Neuronal stem cell (in vitro differentiated cells): ENCODE measurements around the gene PRTG.

Source experiments
- DNase-seq: peaks from one replicate; pipeline ENCODE4 v3.0.0-alpha.2; 2013; ENCODE audit warnings: low spot score
- H2AFZ ChIP-seq: one replicate; pipeline ENCODE4 v1.6.1; 2013; ENCODE audit warnings: mild to moderate bottlenecking, low read length, inconsistent platforms
- H2AK5ac ChIP-seq: 2 replicates; pipeline ENCODE4 v1.6.1; 2013; ENCODE audit warnings: low read depth, mild to moderate bottlenecking, inconsistent platforms, low read length, moderate library complexity, mixed read lengths
- H2BK120ac ChIP-seq: 2 replicates; pipeline ENCODE4 v1.6.1; 2013; ENCODE audit warnings: low read depth, mild to moderate bottlenecking, inconsistent platforms, low read length, moderate library complexity, mixed read lengths
- H2BK12ac ChIP-seq: one replicate; pipeline ENCODE4 v1.6.1; 2013; ENCODE audit warnings: low read length, inconsistent platforms
- H2BK15ac ChIP-seq: 2 replicates; pipeline ENCODE4 v1.6.1; 2013; ENCODE audit warnings: mild to moderate bottlenecking, low read length, inconsistent platforms, mixed read lengths
- H2BK5ac ChIP-seq: one replicate; pipeline ENCODE4 v1.6.1; 2013; ENCODE audit warnings: inconsistent platforms, mild to moderate bottlenecking, low read length, moderate library complexity
- H3K14ac ChIP-seq: one replicate; pipeline ENCODE4 v1.6.1; 2013; ENCODE audit warnings: low read length, inconsistent platforms
- H3K18ac ChIP-seq: 2 replicates; pipeline ENCODE4 v1.6.1; 2013; ENCODE audit warnings: low read length, inconsistent platforms
- H3K23ac ChIP-seq: 2 replicates; pipeline ENCODE4 v1.6.1; 2013; ENCODE audit warnings: low read depth, mild to moderate bottlenecking, mixed read lengths, low read length, inconsistent platforms; ENCODE audit not compliant: poor library complexity
- H3K27ac ChIP-seq: replicated peaks from 3 replicates; pipeline ENCODE4 v1.5.1; 2013; ENCODE audit warnings: low read length, inconsistent platforms
- H3K27me3 ChIP-seq, 3 experiments: 2 replicates each; pipeline ENCODE4 v1.6.1; 2013; ENCODE audit warnings: low read length in 3 of 3, mild to moderate bottlenecking in 2 of 3, inconsistent platforms in 1 of 3, low read depth in 1 of 3, mixed read lengths in 1 of 3, moderate library complexity in 1 of 3; ENCODE audit not compliant: control insufficient read depth in 3 of 3, insufficient read depth in 3 of 3
- H3K36me3 ChIP-seq, 2 donors: replicated peaks in 1 of 2; 2 replicates each; pipeline ENCODE4 v1.6.1; 2013; ENCODE audit warnings: low read length in 2 of 2; ENCODE audit not compliant: control insufficient read depth in 2 of 2, insufficient read depth in 2 of 2
- H3K4ac ChIP-seq: 2 replicates; pipeline ENCODE4 v1.6.1; 2013; ENCODE audit warnings: inconsistent platforms, mild to moderate bottlenecking, low read length, moderate library complexity
- H3K4me1 ChIP-seq, 2 donors: 1 replicate in 1 of 2; 2 replicates in 1 of 2; pipeline ENCODE4 v1.6.1; 2013; ENCODE audit warnings: low read length in 2 of 2, low read depth in 1 of 2; ENCODE audit not compliant: control insufficient read depth in 2 of 2, insufficient read depth in 1 of 2
- H3K4me2 ChIP-seq: one replicate; pipeline ENCODE4 v1.6.1; 2013; ENCODE audit warnings: mild to moderate bottlenecking, low read length, inconsistent platforms; ENCODE audit not compliant: insufficient read depth, poor library complexity, severe bottlenecking
- H3K4me3 ChIP-seq, 2 donors: 2 replicates each; pipeline ENCODE4 v1.5.1; 2013; ENCODE audit warnings: low read length in 2 of 2, mild to moderate bottlenecking in 2 of 2, inconsistent platforms in 1 of 2, moderate library complexity in 1 of 2
- H3K79me1 ChIP-seq: one replicate; pipeline ENCODE4 v1.6.1; 2013; ENCODE audit warnings: low read depth, mild to moderate bottlenecking, inconsistent platforms, low read length, moderate library complexity
- H3K9ac ChIP-seq: one replicate; pipeline ENCODE4 v1.6.1; 2013; ENCODE audit warnings: mild to moderate bottlenecking, low read depth, low read length, inconsistent platforms; ENCODE audit not compliant: poor library complexity
- H3K9me3 ChIP-seq, 2 donors: replicated peaks in 1 of 2; 2 replicates each; pipeline versions ENCODE3 to v1.6.1; 2013; ENCODE audit warnings: low read length in 2 of 2, mild to moderate bottlenecking in 2 of 2, inconsistent platforms in 1 of 2, low read depth in 1 of 2, mixed read lengths in 1 of 2, moderate library complexity in 1 of 2; ENCODE audit not compliant: control insufficient read depth in 2 of 2, insufficient read depth in 1 of 2
- H4K8ac ChIP-seq: one replicate; pipeline ENCODE4 v1.6.1; 2013; ENCODE audit warnings: low read depth, mild to moderate bottlenecking, inconsistent platforms, low read length, moderate library complexity
- H4K91ac ChIP-seq: one replicate; pipeline ENCODE4 v1.6.1; 2013; ENCODE audit warnings: low read length, low read depth, mild to moderate bottlenecking, inconsistent platforms; ENCODE audit not compliant: poor library complexity
- WGBS, 2 donors: extraction: QIAGEN DNeasy Blood & Tissue Kit; methylation state at CpG; one replicate each; pipeline ENCODE4 v1.1.7; 2013; ENCODE audit warnings: missing lambda C conversion rate in 2 of 2, mixed read lengths in 1 of 2; ENCODE audit not compliant: insufficient read length in 2 of 2, insufficient replicate concordance in 1 of 2; ENCODE audit errors: extremely low coverage in 2 of 2; 5-methylcytosine and 5-hydroxymethylcytosine counted together

The PRTG gene

GRCh38 chr15:55707518-55707917 lies 35.4 kb downstream of the PRTG start:
- no peak overlapping the region for H3K4me2 ChIP-seq
- H3K4me1 ChIP-seq = peaks cover 17 to 47% of the 10 kb centered on the region in 2 donors
- H3K18ac ChIP-seq = no peak overlapping the region
- H3K79me1 ChIP-seq = no peaks in the 10 kb centered on the region
- no peak for DNase-seq
- H4K91ac ChIP-seq = no peak overlapping the region
- no peak overlapping the region for H2BK15ac ChIP-seq
- H4K8ac ChIP-seq = no peak overlapping the region
- H3K27me3 ChIP-seq = no peaks in the 10 kb centered on the region
- peaks cover 0 to 18% of the 10 kb centered on the region in 2 donors for H3K9me3 ChIP-seq
- H2BK5ac ChIP-seq = no peak overlapping the region
- no peak overlapping the region for H2BK12ac ChIP-seq
- H3K23ac ChIP-seq = no peak overlapping the region
- no peak overlapping the region for H3K4ac ChIP-seq
- no peak overlapping the region for H3K27ac ChIP-seq
- no peak overlapping the region for H3K14ac ChIP-seq
- no peak overlapping the region for H2AFZ ChIP-seq
- no peak overlapping the region for H3K4me3 ChIP-seq
- no peak overlapping the region for H2AK5ac ChIP-seq
- no CpG with 5 or more reads among the region's 3 CpGs for WGBS, 2 donors
- H3K36me3 ChIP-seq = peaks cover 6 to 88% of the 10 kb centered on the region in 2 donors
- H2BK120ac ChIP-seq = no peak overlapping the region
- H3K9ac ChIP-seq = no peak overlapping the region

- Histone ChIP-seq H2BK12ac (no peak overlapping the region), H3K27me3 (no peaks in the 10 kb centered on the region), H2AFZ (no peak overlapping the region), H3K18ac (no peak overlapping the region), H2BK120ac (no peak overlapping the region), H3K14ac (no peak overlapping the region), H3K4me2 (no peak overlapping the region), H2BK15ac (no peak overlapping the region), H3K4me3 (no peak overlapping the region), H2AK5ac (no peak overlapping the region), H3K79me1 (no peaks in the 10 kb centered on the region), H3K4ac (no peak overlapping the region), H3K27ac (no peak overlapping the region), H2BK5ac (no peak overlapping the region), H3K9ac (no peak overlapping the region), H3K4me1 (peaks cover 14 to 34% of the 10 kb centered on the region in 2 donors), H4K8ac (no peak overlapping the region), H4K91ac (no peak overlapping the region), H3K23ac (no peak overlapping the region), H3K9me3 (peaks cover 0 to 7% of the 10 kb centered on the region in 2 donors), H3K36me3 (peaks cover 2 to 94% of the 10 kb centered on the region in 2 donors)
- WGBS, 2 donors = no CpG with 5 or more reads among the region's 2 CpGs
- DNase-seq = no peak
Observed at GRCh38 chr15:55703873-55704301, 39.1 kb downstream of the PRTG start.

GRCh38 chr15:55700876-55701275 lies 42.1 kb downstream of the PRTG start:
- no peak for DNase-seq
- Histone ChIP-seq H4K8ac (no peak overlapping the region), H3K14ac (no peak overlapping the region), H2AK5ac (no peak overlapping the region), H2BK5ac (no peak overlapping the region), H3K4me2 (no peak overlapping the region), H3K9ac (no peak overlapping the region), H2BK12ac (no peak overlapping the region), H2AFZ (no peak overlapping the region), H3K27ac (no peak overlapping the region), H3K36me3 (peaks cover 4 to 95% of the 10 kb centered on the region in 2 donors), H3K18ac (no peak overlapping the region), H3K23ac (no peak overlapping the region), H3K4ac (no peak overlapping the region), H3K4me1 (peaks cover 10 to 22% of the 10 kb centered on the region in 2 donors), H2BK120ac (no peak overlapping the region), H4K91ac (no peak overlapping the region), H3K4me3 (no peak overlapping the region), H2BK15ac (no peak overlapping the region), H3K27me3 (no peaks in the 10 kb centered on the region), H3K79me1 (peaks cover under 1% of the 10 kb centered on the region), H3K9me3 (peaks cover 0 to 7% of the 10 kb centered on the region in 2 donors)
- no CpG with 5 or more reads among the region's 6 CpGs for WGBS, 2 donors

- H2BK12ac ChIP-seq = no peak overlapping the region
- no CpG with 5 or more reads among the region's 4 CpGs for WGBS, 2 donors
- H3K27ac ChIP-seq = no peak overlapping the region
- peaks cover 11 to 23% of the 10 kb centered on the region in 2 donors for H3K4me1 ChIP-seq
- no peak overlapping the region for H2BK15ac ChIP-seq
- H3K18ac ChIP-seq = no peak overlapping the region
- H3K9ac ChIP-seq = no peak overlapping the region
- H3K27me3 ChIP-seq = no peaks in the 10 kb centered on the region
- H2BK120ac ChIP-seq = no peak overlapping the region
- no peak overlapping the region for H3K23ac ChIP-seq
- no peak overlapping the region for H3K4me2 ChIP-seq
- H2AFZ ChIP-seq = no peak overlapping the region
- no peak overlapping the region for H2AK5ac ChIP-seq
- no peak overlapping the region for H4K91ac ChIP-seq
- no peak overlapping the region for H3K4me3 ChIP-seq
- H2BK5ac ChIP-seq = no peak overlapping the region
- peaks cover 4 to 100% of the 10 kb centered on the region in 2 donors for H3K36me3 ChIP-seq
- H3K4ac ChIP-seq = no peak overlapping the region
- H3K14ac ChIP-seq = no peak overlapping the region
- H3K9me3 ChIP-seq = peaks cover 0 to 7% of the 10 kb centered on the region in 2 donors
- peaks cover 2% of the 10 kb centered on the region for H3K79me1 ChIP-seq
- no peak overlapping the region for H4K8ac ChIP-seq
- DNase-seq = no peak
Observed at GRCh38 chr15:55698653-55699052, 44.3 kb downstream of the PRTG start.
